Hematopoietic multipotent progenitor cell treated with erythropoietin and hydrocortisone succinate and interleukin-3 and kit ligand, for 8 days (in vitro differentiated cells): ENCODE measurements around the gene VIPAS39.

ENCODE experiments used
- DNase-seq: peaks from one replicate; pipeline ENCODE4 v3.0.0-alpha.2; 2015

VIPAS39 gene

GRCh38 chr14:77390188-77390587, 67.2 kb downstream of the VIPAS39 start:
- no peak for DNase-seq

GRCh38 chr14:77378701-77379100, 78.7 kb downstream of the VIPAS39 start:
- no peak for DNase-seq

GRCh38 chr14:77377502-77377844, 79.9 kb downstream of the VIPAS39 start:
- no peak for DNase-seq

- DNase-seq: peak; percentile 87
Observed at GRCh38 chr14:77376771-77377501, 80.5 kb downstream of the VIPAS39 start, which contains the start of the genes SAMD15 and TMED8. TSS of gene SAMD15 (plus strand) at chr14:77377379. CDS start at chr14:77377419, 40 bp downstream. TSS of gene TMED8 (minus strand) at chr14:77377094. CDS start at chr14:77377053, 41 bp downstream.
